ENCODE results near the gene MYOC.
A peak's percentile ranks its signal among the peaks of the same experiment; 100 is the strongest.
"Not testable (repeated sequence)": the region's sequence is repeated elsewhere in the genome, so short reads cannot be mapped to it uniquely, and the experiment has no call there.

The MYOC gene

GRCh38 chr1:171653796-171654195, 1.3 kb upstream of the MYOC start:
- no peak for DNase-seq (ENCODE audit: low spot score)

- no peak for DNase-seq (ENCODE audit: low spot score)
Measured at GRCh38 chr1:171646249-171646560, 6.3 kb downstream of the MYOC start.

GRCh38 chr1:171645553-171646248, 6.8 kb downstream of the MYOC start:
- no peak for DNase-seq (ENCODE audit: low spot score)

- peak; percentile 61 for DNase-seq (ENCODE audit: low spot score)
Measured at GRCh38 chr1:171644805-171645483, 7.5 kb downstream of the MYOC start.

- no peak for DNase-seq (ENCODE audit: low spot score)
Measured at GRCh38 chr1:171643156-171643555, 9.3 kb downstream of the MYOC start.

- no peak for DNase-seq (ENCODE audit: low spot score)
Measured at GRCh38 chr1:171642197-171642596, 10.3 kb downstream of the MYOC start.

- no peak for DNase-seq (ENCODE audit: low spot score)
Measured at GRCh38 chr1:171641076-171641864, 11.2 kb downstream of the MYOC start.

- no peak for DNase-seq (ENCODE audit: low spot score)
Measured at GRCh38 chr1:171640225-171640624, 12.3 kb downstream of the MYOC start.

- no peak for DNase-seq (ENCODE audit: low spot score)
Measured at GRCh38 chr1:171637928-171638576, 14.4 kb downstream of the MYOC start.

GRCh38 chr1:171636141-171636540, 16.3 kb downstream of the MYOC start:
- no peak for DNase-seq (ENCODE audit: low spot score)

- no peak for DNase-seq (ENCODE audit: low spot score)
Measured at GRCh38 chr1:171635661-171636060, 16.8 kb downstream of the MYOC start.

- DNase-seq (ENCODE audit: low spot score): no peak
Measured at GRCh38 chr1:171628225-171628624, 24.3 kb downstream of the MYOC start.

GRCh38 chr1:171627020-171627419, 25.5 kb downstream of the MYOC start:
- DNase-seq (ENCODE audit: low spot score): no peak

- DNase-seq (ENCODE audit: low spot score): no peak
Measured at GRCh38 chr1:171625225-171625624, 27.3 kb downstream of the MYOC start.

GRCh38 chr1:171623651-171624331, 28.7 kb downstream of the MYOC start:
- DNase-seq (ENCODE audit: low spot score): no peak

GRCh38 chr1:171622152-171622462, 30.4 kb downstream of the MYOC start, which contains the start of gene MYOCOS:
Gene MYOCOS (plus strand): TSS chr1:171622243. CDS start chr1:171623884, 1,641 bp downstream.
- no peak for DNase-seq (ENCODE audit: low spot score)

GRCh38 chr1:171616586-171616985, 35.9 kb downstream of the MYOC start:
- DNase-seq (ENCODE audit: low spot score): no peak

- DNase-seq (ENCODE audit: low spot score): not testable (repeated sequence)
Measured at GRCh38 chr1:171615122-171615906, 37.2 kb downstream of the MYOC start.

GRCh38 chr1:171613282-171613681, 39.2 kb downstream of the MYOC start:
- DNase-seq (ENCODE audit: low spot score): no peak

GRCh38 chr1:171611306-171611705, 41.2 kb downstream of the MYOC start:
- DNase-seq (ENCODE audit: low spot score): no peak

- DNase-seq (ENCODE audit: low spot score): no peak
Measured at GRCh38 chr1:171610385-171610784, 42.1 kb downstream of the MYOC start.
